Measurements from ENCODE around the gene PSD2.

PSD2 gene

GRCh38 chr5:139763280-139763929 lies 32.2 kb upstream of the PSD2 start:
- no peak overlapping the region for H3K27ac ChIP-seq
- no peak for DNase-seq (ENCODE audit: low read depth, low spot score)

DNA sequence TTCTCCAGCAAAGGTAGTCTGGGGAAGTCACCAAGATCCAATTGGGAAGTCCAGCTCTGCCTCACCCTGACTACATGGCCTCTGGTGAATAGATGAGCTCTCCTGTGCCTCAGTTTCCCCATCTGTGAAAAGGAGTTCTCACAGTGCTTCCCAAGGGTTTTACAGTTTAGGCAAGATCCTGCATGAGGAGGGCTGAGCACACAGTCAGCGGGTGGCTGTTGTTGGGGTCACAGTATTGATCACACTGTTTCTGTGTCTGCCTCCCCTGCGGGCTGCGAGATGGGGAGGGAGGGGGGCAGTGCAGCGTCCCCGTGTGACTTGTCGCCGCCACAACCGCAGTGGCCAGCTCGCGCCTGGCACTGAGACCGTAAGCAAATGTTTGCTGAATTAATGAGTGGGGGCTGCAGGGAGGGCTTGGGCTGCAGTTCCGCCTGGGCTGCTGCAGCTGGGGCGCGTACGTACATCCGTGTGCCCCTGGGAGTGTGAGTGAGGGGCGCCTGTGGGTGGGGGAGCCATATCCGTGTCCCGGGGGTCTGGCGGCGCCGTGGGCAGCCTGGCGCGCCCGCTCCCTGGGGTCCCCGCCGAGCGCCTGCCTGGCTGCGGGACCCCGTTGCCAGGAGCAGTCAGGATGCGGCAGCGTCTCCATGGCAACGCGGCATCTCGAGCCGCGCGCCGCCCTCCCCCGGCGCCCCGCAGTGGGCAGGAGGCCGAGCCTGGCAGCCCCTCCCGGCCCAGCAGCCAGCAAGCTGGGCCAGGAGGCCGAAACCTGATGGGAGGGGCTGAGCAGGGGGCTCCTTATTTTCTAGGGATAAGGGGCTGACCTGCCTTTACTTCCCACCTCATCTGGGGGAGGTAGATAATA lies 31.4 kb upstream of the PSD2 start:
- no peak for DNase-seq (ENCODE audit: low read depth, low spot score)
- H3K27ac ChIP-seq: no peak overlapping the region

GRCh38 chr5:139764886-139765408 lies 30.7 kb upstream of the PSD2 start:
- no peak for DNase-seq (ENCODE audit: low read depth, low spot score)
- no peak overlapping the region for H3K27ac ChIP-seq

DNA sequence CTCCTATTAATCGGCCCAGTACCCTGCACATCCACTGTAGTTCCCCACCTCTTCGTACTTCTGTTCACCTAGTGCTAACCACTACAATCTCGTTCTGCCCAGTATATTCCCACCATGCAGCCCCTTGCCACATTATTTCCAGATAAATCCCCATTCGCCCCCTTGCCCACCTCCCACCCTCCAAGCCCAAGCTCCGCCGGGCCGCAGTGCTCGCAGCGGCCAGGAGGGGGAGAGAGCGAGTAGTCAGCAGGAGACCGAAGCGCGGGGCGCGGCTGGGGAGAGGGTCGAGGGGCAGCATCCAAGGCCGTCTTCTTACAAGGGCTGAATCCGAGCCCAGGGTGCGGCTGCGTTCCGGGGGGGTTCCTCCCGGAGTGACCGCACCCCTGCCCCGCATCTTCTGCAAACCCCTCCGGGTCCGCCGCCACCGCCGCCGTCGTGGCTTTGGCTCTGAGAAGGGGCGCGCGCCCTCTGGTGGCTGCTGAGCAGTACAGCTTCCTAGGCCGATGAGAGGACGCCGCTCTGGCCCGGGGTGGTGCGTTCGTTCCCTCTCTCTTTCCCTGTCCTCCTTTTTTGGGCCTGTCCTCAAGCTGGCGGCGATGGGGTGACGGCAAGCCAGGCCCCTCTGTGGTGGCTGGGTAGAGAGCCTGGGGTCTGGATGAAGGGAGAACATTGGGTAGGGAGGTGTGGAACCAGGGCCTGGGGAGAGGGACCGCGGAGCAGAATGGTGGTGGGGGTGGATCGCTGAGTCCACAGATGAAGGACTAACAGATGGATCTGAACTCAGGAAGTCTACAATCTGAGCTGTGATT lies 30.0 kb upstream of the PSD2 start:
- DNase-seq (ENCODE audit: low read depth, low spot score): no peak
- no peak overlapping the region for H3K27ac ChIP-seq

DNA sequence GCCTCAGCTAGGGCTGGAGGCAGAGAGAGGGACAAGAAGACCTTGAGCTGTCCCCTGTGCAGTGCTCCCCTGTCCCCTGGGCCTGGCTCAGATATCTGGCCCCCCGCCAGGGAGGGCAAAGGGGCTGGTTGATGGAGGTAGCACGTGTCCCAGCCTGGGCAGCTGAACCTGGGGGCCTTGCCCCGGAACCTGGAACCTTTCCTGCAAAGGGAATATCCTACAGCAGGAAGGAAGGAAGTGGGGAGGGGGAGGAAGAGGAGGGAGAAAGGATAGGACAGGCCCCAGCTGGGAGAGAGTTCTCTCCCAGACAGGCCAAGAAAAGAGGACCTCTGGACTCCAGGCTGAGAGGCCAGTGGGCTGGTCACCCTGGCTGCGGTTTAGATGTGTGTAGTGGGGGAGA lies 27.6 kb upstream of the PSD2 start:
- DNase-seq (ENCODE audit: low read depth, low spot score): no peak
- no peak overlapping the region for H3K27ac ChIP-seq

DNA sequence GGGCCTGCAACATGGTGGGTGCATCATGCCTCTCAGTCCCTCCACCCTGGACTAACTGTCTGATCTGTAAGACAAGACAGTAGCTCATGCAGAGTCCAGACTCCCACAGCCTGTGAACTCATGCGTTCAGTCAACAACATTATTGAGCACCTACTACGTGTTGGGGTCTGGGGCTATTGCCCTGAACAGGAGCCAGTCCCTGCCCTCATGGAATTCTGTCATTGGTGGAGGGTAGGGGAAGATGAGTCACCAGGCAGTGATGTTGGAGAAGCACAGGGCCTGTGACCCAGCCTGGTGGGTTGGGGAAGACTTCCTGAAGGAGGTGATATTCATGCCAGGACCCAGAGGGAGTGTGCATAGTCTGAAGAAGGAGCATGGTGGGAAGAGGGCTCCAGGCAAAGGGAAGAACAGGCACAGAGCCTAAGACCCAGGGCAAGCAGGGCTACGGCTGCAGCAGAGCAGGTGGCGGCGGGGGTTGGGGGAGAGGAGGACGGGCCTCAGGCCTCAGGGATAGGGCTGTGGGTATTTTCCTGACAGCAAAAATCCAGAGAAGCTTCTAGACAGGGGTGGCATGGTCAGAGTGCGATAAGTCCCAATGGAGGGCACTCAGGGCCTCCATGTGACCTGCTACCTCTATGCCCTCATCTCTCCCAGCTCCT lies 26.7 kb upstream of the PSD2 start:
- H3K27ac ChIP-seq: no peak overlapping the region
- DNase-seq (ENCODE audit: low read depth, low spot score): no peak

DNA sequence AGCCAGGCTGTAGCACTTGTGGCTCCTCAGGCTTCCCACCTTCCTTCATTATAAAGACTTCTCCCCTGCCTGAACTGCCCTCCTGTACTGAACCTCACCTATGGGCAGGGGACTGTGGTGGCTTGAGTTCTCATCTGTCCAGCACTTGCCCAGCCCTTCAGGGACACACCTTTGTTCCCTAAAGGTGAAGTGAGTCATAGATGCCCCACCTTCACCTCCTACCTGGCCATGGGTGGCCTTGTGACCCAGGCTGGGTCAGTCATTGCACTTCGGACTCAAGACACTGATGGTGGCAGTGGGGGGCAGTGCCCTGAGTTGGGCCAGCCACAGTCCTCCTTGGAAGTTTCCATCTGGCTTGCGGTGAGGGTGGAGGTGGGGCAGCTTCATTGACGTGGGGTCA lies 26.1 kb upstream of the PSD2 start:
- H3K27ac ChIP-seq: no peak overlapping the region
- DNase-seq (ENCODE audit: low read depth, low spot score): no peak

- no peak for DNase-seq (ENCODE audit: low read depth, low spot score)
- H3K27ac ChIP-seq: no peak overlapping the region
Observed at GRCh38 chr5:139770722-139771121, 24.9 kb upstream of the PSD2 start.

DNA sequence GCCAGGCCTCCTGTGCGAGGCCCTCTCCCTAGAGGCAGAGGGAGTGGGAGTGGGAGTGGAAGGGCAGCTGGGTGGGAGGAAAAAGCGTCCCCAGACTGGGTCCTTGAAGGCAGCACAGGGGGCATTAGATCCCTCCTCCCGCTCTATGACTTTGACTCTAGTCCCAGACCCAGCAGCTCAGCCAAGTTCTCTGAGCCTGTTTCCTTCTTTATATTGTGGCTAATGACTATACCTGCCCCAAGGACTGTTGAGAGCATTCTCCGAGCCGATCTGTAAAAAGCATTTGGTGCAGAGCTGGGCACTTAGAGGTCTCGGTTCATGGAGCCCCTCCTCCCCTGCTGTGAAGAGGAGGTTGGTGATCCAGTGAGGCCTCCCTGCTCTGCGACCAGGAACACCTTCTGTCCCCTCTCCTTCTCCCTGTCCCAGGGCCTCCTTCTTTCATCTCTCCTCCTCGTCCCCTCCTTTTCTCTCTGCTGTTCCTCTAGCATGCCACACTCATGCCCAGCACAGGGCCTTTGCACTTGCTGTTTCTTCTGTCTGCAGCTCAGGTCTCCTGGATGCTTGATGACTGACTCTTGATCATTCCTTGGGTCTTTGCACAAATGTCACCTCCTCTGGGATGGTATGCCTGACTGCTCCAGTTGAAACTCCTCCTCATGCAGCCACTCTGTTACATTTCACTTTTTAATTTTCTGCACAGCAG lies 23.4 kb upstream of the PSD2 start:
- no peak overlapping the region for H3K27ac ChIP-seq
- DNase-seq (ENCODE audit: low read depth, low spot score): no peak

GRCh38 chr5:139772927-139773690 lies 22.5 kb upstream of the PSD2 start:
- no peak overlapping the region for H3K27ac ChIP-seq
- no peak for DNase-seq (ENCODE audit: low read depth, low spot score)

DNA sequence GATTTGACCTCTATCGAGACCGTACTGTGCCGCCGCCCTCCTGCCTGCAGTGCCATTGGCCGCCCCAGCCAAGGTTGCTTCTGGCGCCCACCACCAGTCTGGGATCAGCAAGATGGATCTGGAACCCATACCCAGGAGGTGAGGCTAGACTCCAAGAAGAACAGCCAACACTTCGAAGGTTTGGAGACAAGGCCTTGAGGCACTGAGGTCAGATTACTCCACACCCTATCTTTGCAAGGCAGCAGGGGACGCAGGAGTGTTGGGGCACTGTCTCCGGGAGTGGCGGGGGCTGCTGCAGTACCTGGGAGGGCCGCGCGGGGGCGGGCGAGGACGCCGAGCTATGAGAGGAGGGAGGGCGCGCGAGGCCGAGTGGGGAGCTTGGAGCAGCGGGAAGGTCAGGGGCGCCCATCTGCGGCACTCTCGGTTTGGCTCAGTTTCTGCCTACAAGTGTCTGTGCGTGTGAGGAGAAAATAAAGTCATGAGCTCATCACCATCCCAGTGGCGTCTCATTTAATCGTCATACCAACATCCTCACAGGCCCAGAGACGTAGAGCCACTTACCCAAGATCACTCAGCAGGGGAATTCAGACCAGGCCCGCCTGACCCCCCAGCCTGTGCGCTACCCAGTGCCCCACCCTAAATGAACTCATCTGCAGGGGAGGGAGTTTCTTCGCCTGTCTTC lies 20.5 kb upstream of the PSD2 start:
- H3K27ac ChIP-seq: no peak overlapping the region
- no peak for DNase-seq (ENCODE audit: low read depth, low spot score)

GRCh38 chr5:139775872-139776271 lies 19.7 kb upstream of the PSD2 start:
- no peak overlapping the region for H3K27ac ChIP-seq
- no peak for DNase-seq (ENCODE audit: low read depth, low spot score)

DNA sequence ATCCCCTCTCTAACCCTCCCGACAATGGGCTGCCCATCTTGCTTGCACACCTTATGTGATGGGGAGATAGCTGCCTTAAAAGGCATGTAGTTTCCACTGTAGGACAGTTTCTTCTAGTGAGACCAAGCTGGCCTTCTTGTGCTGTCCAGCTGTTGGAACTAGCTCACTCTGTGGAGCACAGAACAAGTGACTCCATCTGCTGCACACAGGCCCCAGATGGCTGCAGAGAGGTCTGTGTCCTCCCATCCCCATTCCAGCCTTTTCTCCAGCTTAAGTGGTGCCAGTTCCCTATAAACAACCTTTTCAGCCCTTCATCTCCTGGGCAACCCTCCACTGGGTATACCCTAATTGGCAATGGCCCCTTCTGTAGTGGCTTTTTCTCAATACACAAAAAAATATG lies 18.7 kb upstream of the PSD2 start:
- no peak for DNase-seq (ENCODE audit: low read depth, low spot score)

GRCh38 chr5:139783436-139783965 lies 12.1 kb upstream of the PSD2 start:
- no peak for DNase-seq (ENCODE audit: low read depth, low spot score)
- no peak overlapping the region for H3K27ac ChIP-seq

More for the DNA sequence above, 18.7 kb upstream of the PSD2 start:
- no peak overlapping the region for H3K27ac ChIP-seq

DNA sequence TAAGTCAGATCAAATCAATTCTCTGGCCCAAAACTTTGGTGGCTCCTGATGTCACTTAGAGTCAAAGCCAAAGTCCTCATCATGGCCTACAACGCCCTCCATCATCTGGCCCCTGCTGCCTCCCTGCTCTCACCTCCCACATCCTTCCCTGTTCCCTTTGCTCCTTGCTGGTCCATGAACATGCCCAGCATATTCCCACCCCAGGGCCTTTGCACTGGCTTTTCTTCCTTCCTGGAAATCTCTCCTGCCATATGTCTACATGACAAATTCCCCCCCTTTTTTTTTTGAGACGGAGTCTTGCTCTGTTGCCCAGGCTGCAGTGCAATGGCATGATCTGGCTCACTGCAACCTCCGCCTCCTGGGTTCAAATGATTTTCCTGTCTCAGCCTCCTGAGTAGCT lies 11.1 kb upstream of the PSD2 start:
- no peak overlapping the region for H3K27ac ChIP-seq
- no peak for DNase-seq (ENCODE audit: low read depth, low spot score)

- DNase-seq (ENCODE audit: low read depth, low spot score): no peak
- H3K27ac ChIP-seq: no peak overlapping the region
Observed at GRCh38 chr5:139787257-139787567, 8.4 kb upstream of the PSD2 start.

DNA sequence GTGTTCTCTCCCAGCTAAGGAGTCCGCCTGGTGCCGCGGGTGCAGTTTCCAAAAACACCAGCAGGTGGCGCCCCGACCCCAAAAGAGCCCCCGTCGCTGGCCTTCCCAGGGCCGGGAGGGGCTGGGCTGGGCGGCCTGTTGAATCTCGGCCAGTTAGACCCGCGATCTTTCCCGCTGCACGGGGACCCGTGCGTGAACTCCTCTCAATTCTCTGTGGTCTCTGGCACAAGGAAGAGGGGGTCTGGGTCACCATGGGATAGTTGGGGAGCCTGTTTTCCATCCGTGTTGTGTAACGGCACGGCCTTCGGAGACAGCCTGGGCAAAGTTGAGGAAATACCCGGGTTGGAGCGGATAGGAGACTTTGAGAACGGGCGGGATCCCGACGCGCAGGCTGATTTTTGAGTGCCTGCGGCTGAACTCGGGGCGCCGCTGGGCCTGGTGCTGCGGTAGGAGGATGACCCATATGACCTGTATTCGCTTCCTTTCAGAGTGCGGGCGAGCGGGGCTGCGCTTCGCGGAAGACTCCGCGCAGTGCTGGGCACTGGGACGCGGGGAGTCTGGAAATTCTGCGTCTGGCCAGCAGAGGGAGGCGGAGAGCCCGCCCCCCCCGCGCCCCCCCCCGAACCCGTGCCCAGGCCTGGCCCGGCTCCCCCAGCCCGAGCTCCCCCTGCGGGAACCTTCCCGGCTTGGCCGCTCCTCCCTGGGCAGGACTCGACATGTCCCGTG lies 7.9 kb upstream of the PSD2 start:
- no peak overlapping the region for H3K27ac ChIP-seq
- no peak for DNase-seq (ENCODE audit: low read depth, low spot score)
